Stimulated activated CD8-positive, alpha-beta memory T cell treated with anti-CD3 and anti-CD28 coated beads, Interleukin-7, amount 100 ng/mL, for 4 hours (primary cell): ENCODE measurements around the gene KCNK13.
"Not testable (repeated sequence)": the region's sequence is repeated elsewhere in the genome, so short reads cannot be mapped to it uniquely, and the experiment has no call there.

Source experiments
- DNase-seq, 2 donors: peaks; one replicate each; pipeline ENCODE4 v3.0.0-alpha.2; 2020; ENCODE audit warnings: low read depth in 2 of 2

Gene KCNK13

DNA sequence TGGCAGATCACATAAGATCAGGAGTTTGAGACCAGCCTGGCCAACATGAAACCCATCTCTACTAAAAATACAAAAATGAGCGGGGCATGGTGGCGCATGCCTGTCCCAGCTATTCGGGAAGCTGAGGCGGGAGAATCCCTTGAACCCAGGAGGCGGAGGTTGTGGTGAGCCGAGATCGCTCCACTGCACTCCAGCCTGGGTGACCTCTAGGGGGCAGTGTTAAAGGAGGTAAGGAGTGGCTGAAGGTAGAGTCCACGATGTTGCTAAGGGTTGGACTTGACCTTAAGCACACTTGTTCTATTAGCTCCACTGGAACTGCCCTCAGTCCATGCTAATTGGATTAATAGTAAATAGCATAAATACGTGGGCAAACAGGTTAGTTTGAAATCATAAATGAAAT lies 132.1 kb downstream of the KCNK13 start:
- DNase-seq = no peak

DNA sequence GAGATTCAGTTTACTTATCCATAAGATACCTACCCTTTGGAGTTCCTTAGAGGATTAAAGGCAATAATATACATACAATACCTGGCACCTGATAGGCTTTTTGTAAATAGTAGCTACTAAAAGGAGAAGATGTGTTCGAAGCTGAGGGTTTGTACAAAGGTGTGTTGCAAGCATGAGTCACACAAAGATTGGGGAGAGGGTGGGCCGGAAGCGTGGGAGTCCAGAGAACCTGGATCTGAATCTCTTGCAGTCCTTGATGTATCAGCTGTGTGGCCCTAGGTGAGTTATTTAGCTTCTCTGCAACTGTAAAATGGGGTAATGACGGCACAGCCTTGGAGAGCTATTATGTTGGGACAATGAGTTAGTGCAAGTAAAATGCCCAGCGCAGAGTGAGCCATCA lies 132.9 kb downstream of the KCNK13 start:
- no peak for DNase-seq

DNA sequence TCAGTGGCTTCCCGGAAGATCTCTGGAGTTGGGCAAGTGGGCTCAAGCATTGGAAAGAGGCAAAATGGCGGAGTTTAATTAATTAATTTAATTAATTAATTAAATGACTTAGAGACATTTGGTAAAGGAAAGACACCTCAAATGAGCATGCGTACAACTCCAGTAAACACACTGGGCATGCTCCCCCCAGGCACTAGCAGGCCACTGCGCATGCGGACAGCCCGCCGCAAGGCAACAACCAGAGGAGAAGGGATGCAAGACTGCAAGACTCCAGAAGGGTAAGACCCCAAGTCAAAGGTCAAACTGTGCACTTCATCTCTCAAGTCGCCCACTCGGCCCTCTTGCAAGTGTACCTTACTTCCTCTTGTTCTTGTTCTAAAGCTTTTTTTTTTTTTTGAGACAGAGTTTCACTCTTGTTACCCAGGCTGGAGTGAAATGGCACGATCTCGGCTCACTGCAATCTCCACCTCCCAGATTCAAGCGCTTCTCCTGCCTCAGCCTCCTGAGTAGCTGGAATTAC lies 136.8 kb downstream of the KCNK13 start:
- DNase-seq = no peak

DNA sequence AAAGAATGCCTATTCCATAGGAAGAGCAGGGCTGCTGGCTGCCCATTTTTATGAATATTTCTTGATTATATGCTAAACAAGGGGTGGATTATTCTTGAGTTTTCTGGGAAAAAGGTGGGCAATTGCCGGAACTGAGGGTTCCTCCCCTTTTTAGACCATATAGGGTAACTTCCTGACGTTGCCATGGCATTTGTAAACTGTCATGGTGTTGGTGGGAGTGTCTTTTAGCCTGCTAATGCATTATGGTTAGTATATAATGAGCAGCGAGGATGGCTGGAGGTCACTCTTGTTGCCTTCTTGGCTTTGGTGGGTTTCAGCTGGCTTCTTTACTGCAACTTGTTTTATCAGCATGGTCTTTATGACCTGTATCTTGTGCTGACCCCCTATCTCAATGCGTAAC lies 138.8 kb downstream of the KCNK13 start:
- DNase-seq = not testable (repeated sequence)

DNA sequence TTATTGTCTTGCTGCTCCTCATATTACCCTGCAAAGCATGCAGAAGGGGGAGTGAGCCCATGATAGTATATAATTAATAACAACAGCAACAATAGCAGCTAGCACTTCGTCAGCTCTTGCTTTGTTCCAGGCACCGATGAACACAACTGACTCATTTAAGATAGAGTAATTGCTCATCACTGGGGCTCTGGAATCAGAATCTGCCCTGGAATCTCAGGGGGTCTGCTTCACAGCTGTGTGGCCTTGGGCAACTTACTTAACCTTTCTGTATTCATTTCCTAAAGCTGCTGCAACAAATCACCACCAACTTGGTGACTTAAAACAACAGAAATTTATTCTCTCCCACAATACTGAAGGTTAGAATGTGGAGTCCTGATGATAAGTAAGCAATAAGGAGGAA lies 139.6 kb downstream of the KCNK13 start:
- no peak for DNase-seq

DNA sequence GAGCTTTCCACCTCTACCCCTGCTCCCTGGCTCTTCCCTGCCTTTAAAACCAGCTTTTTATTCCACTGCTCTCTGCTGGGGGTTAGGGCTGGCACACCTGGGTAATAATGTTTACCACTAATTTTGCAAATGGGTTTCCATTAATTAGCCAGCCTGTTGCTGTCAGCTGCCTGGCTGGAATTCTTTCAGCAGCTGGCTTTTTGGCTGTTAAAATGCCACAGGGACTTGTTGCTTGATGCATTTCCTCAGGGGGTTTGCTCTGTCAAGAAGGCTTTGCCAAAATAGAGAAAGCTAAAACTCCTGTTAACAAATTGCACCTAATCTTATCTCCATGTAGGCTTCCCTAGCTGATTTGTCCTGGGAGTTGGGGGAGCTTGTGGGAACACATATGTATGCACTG lies 142.7 kb downstream of the KCNK13 start:
- DNase-seq = no peak

DNA sequence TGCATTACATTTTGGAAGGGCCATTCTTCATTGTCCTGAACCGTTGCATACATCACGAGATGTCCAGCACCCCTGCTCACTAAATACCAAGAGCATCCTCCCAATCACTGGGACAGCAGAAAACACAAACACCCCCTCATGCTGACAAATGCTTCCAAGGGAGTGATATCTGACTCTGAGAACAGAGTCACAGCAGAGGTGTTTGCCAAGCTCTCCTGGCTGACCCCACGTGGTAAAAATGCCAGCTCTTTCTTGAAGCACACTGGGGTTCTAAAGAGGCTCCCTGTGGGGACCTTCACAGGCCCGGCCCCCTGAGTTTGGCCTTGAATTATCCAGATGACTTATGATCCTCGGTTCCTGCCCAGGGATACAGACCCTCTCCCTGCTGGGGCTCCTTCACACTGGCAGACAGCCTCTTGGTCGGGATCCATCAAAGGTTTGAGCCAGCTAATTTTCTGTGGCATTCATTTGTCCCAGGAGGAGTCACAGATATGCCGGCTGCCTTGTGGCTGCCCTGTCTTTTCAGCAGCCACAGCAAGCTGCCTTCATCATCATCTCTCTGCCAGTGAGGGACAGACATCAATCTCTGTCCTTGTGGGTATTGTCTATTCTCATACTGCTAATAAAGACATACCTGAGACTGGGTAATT lies 151.4 kb downstream of the KCNK13 start:
- DNase-seq = no peak

DNA sequence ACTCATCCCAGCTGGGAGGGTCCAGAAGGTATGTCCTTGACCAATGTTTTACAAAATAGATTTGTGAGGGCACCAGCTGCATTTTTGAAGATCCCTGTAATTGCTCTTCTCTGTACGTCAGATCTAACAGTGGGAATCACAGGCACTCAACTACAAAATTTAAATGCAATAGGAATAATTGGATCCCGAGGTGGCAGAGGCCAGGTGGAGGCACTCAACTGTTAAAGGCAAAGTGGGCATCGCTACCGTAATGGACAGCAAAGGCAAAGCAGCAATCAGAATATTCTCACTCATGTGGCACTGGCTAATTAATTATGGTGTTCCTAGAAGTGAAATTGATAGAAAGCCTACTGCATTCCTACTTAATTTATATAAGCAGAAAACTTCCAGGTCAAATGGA lies 166.7 kb downstream of the KCNK13 start:
- no peak for DNase-seq

DNA sequence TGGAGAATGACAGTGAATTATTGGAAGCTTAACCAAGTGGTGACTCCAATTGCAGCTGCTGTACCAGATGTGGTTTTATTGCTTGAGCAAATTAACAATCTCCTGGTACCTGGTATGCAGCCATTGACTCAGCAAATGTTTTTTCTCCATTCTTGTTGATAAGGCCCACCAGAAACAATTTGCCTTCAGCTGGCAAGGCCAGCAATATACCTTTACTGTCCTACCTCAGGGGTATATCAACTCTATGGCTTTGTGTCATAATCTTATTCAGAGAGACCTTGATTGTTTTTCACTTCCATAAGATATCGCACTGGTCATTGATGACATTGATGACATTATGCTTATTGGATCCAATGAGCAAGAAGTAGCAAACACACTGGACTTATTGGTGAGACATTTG lies 168.1 kb downstream of the KCNK13 start:
- DNase-seq = not testable (repeated sequence)
